Breast epithelium (tissue), 3 donors: Measurements from ENCODE around the gene ARHGAP30. TPM values are rescaled to one million over a fixed set of nuclear protein-coding genes. Genes with fewer than 3 reads are reported as not detected.

Experiments
- total RNA-seq, 3 donors: library from RNA; depleted of rRNA; stranded (reverse); fragments of >200 nt; gene quantifications; one replicate each; pipeline ENCODE4 v1.1.0, GENCODE V29; 2016

The ARHGAP30 gene
- total RNA-seq, 3 donors from 2014 or later, result 5.2 to 16.5 (median 7.9) TPM

Other genes starting within 250 kb of the ARHGAP30 start
- 1 to 10 TPM in 1 of 3 donors, under 1 TPM in 2; 0.64 to 1.6 (median 0.66) TPM for gene CD244, start 207.0 kb downstream of the ARHGAP30 start, total RNA-seq
- 100 to 1,000 TPM in 1 of 3 donors, 1 to 10 TPM in 1, under 1 TPM in 1; 0.96 to 938 (median 2.0) TPM for gene ITLN1, start 184.7 kb downstream of the ARHGAP30 start, total RNA-seq
- gene ITLN2, start 115.1 kb downstream of the ARHGAP30 start, total RNA-seq, result 10 to 100 TPM in 1 of 3 donors, not detected in 2; 10.7 TPM
- 10 to 100 TPM; 41.1 to 74.3 (median 48.8) TPM for gene F11R, start 48.7 kb downstream of the ARHGAP30 start, total RNA-seq
- 100 to 1,000 TPM in 2 of 3 donors, 10 to 100 TPM in 1; 57.3 to 217 (median 109) TPM for gene TSTD1, start 30.9 kb downstream of the ARHGAP30 start, total RNA-seq
- 10 to 100 TPM; 64.5 to 70.8 (median 64.6) TPM for gene USF1, start 23.9 kb downstream of the ARHGAP30 start, total RNA-seq
- gene NECTIN4, start 19.7 kb upstream of the ARHGAP30 start, total RNA-seq, result 10 to 100 TPM in 2 of 3 donors, not detected in 1; 28.5 to 56.3 TPM
- 1 to 10 TPM; 5.8 to 9.8 (median 8.5) TPM for gene KLHDC9, start 28.5 kb upstream of the ARHGAP30 start, total RNA-seq
- gene PFDN2, start 48.1 kb upstream of the ARHGAP30 start, total RNA-seq, result 10 to 100 TPM; 32.5 to 50.1 (median 37.0) TPM
- 10 to 100 TPM; 36.3 to 44.5 (median 37.0) TPM for gene NIT1, start 48.2 kb upstream of the ARHGAP30 start, total RNA-seq
- 10 to 100 TPM; 28.7 to 39.0 (median 37.6) TPM for gene DEDD, start 62.8 kb upstream of the ARHGAP30 start, total RNA-seq
- gene UFC1, start 84.1 kb upstream of the ARHGAP30 start, total RNA-seq, result 10 to 100 TPM; 76.0 to 90.3 (median 87.5) TPM
- 10 to 100 TPM; 11.7 to 26.9 (median 24.9) TPM for gene USP21, start 89.6 kb upstream of the ARHGAP30 start, total RNA-seq
- gene PPOX, start 96.5 kb upstream of the ARHGAP30 start, total RNA-seq, result 10 to 100 TPM; 19.5 to 26.8 (median 25.2) TPM
- gene B4GALT3, start 107.6 kb upstream of the ARHGAP30 start, total RNA-seq, result 10 to 100 TPM; 23.4 to 41.3 (median 29.4) TPM
- 10 to 100 TPM in 2 of 3 donors, 1 to 10 TPM in 1; 4.8 to 85.5 (median 24.6) TPM for gene ADAMTS4, start 129.2 kb upstream of the ARHGAP30 start, total RNA-seq
- gene NDUFS2, start 132.5 kb upstream of the ARHGAP30 start, total RNA-seq, result 100 to 1,000 TPM; 102 to 129 (median 116) TPM
- 100 to 1,000 TPM in 1 of 3 donors, 10 to 100 TPM in 2; 40.3 to 153 (median 70.1) TPM for gene FCER1G, start 145.4 kb upstream of the ARHGAP30 start, total RNA-seq
- gene APOA2, start 153.7 kb upstream of the ARHGAP30 start, total RNA-seq, result not detected
- 1 to 10 TPM; 6.9 to 9.4 (median 8.2) TPM for gene TOMM40L, start 156.2 kb upstream of the ARHGAP30 start, total RNA-seq
- not detected for gene NR1I3, start 168.3 kb upstream of the ARHGAP30 start, total RNA-seq
- 1 to 10 TPM in 1 of 3 donors, under 1 TPM in 2; 0.32 to 2.0 (median 0.73) TPM for gene PCP4L1, start 188.9 kb upstream of the ARHGAP30 start, total RNA-seq
- gene MPZ, start 240.1 kb upstream of the ARHGAP30 start, total RNA-seq, result 1 to 10 TPM; 1.3 to 3.6 (median 3.2) TPM
- gene SDHC, start 244.5 kb upstream of the ARHGAP30 start, total RNA-seq, result 10 to 100 TPM; 18.0 to 42.4 (median 23.9) TPM